ENCODE measurements around the gene DLL3.

Gene DLL3

GRCh38 chr19:39524495-39524894, 25.7 kb downstream of the DLL3 start:
- TF ChIP-seq CTCF (IDR thresholded peaks at IDR 0.05; ENCODE audit: low read depth, low read length) = no peak
- DNase-seq (ENCODE audit: low read depth, low spot score) = no peak
- no peak overlapping the region for H3K4me3 ChIP-seq (ENCODE audit: low read depth, low read length)
- in situ Hi-C loops (cut with HindIII; ENCODE audit: low sequenced_read_pairs) = no loop called here

GRCh38 chr19:39525205-39525604, 26.5 kb downstream of the DLL3 start:
- no peak for TF ChIP-seq CTCF (IDR thresholded peaks at IDR 0.05; ENCODE audit: low read depth, low read length)
- DNase-seq (ENCODE audit: low read depth, low spot score) = no peak
- in situ Hi-C loops (cut with HindIII; ENCODE audit: low sequenced_read_pairs) = no loop called here
- H3K4me3 ChIP-seq (ENCODE audit: low read depth, low read length) = no peak overlapping the region

GRCh38 chr19:39531834-39532232, 33.1 kb downstream of the DLL3 start:
- no peak for TF ChIP-seq CTCF (IDR thresholded peaks at IDR 0.05; ENCODE audit: low read depth, low read length)
- H3K4me3 ChIP-seq (ENCODE audit: low read depth, low read length) = peak overlapping the region; percentile 75
- in situ Hi-C loops (cut with HindIII; ENCODE audit: low sequenced_read_pairs) = no loop called here
- no peak for DNase-seq (ENCODE audit: low read depth, low spot score)

GRCh38 chr19:39532233-39533002, 33.7 kb downstream of the DLL3 start, which contains the start of gene EID2B:
Gene EID2B, minus strand, starts transcription at chr19:39532852. Its CDS starts 50 bp downstream, at chr19:39532802.
- TF ChIP-seq CTCF (IDR thresholded peaks at IDR 0.05; ENCODE audit: low read depth, low read length) = peak; percentile 98
- DNase-seq (ENCODE audit: low read depth, low spot score) = peak; percentile 94
- peak within 1 kb of the TSS; percentile 75 for H3K4me3 ChIP-seq (ENCODE audit: low read depth, low read length)
- in situ Hi-C loops (cut with HindIII; ENCODE audit: low sequenced_read_pairs) = no loop called here

GRCh38 chr19:39533003-39533512, 34.3 kb downstream of the DLL3 start:
- DNase-seq (ENCODE audit: low read depth, low spot score) = no peak
- no peak for TF ChIP-seq CTCF (IDR thresholded peaks at IDR 0.05; ENCODE audit: low read depth, low read length)
- H3K4me3 ChIP-seq (ENCODE audit: low read depth, low read length) = no peak overlapping the region
- in situ Hi-C loops (cut with HindIII; ENCODE audit: low sequenced_read_pairs) = no loop called here

- in situ Hi-C loops (cut with HindIII; ENCODE audit: low sequenced_read_pairs) = no loop called here
- H3K4me3 ChIP-seq (ENCODE audit: low read depth, low read length) = no peak overlapping the region
- no peak for DNase-seq (ENCODE audit: low read depth, low spot score)
- no peak for TF ChIP-seq CTCF (IDR thresholded peaks at IDR 0.05; ENCODE audit: low read depth, low read length)
Measured at GRCh38 chr19:39533791-39534190, 35.0 kb downstream of the DLL3 start.

Measured in astrocyte of the spinal cord (primary cell).